Stimulated activated memory B cell treated with anti-CD40 and anti-IgM and Interleukin-4, amounts not matched to agents 10 μg/mL and 1 μg/mL and 100 μg/mL, for 72 hours (primary cell): ENCODE data around the gene MED4.
"Not testable (repeated sequence)": the region's sequence is repeated elsewhere in the genome, so short reads cannot be mapped to it uniquely, and the experiment has no call there.

Experiments used
- ATAC-seq: fragments of 150-1000 bp; cut with Tn5 transposase; 2 replicates; pipeline ENCODE4 v1.10.0; 2021
- H3K27ac Mint-ChIP-seq: one replicate; pipeline ENCODE4 v1.8.0; 2022; ENCODE audit warnings: mild to moderate bottlenecking, mixed read lengths
- H3K27me3 Mint-ChIP-seq: one replicate; pipeline ENCODE4 v1.8.0; 2022; ENCODE audit warnings: mixed read lengths
- H3K36me3 Mint-ChIP-seq: one replicate; pipeline ENCODE4 v1.8.0; 2022; ENCODE audit warnings: mixed read lengths
- H3K4me1 Mint-ChIP-seq: one replicate; pipeline ENCODE4 v1.8.0; 2022; ENCODE audit warnings: mixed read lengths
- H3K4me3 Mint-ChIP-seq: one replicate; pipeline ENCODE4 v1.8.0; 2022; ENCODE audit warnings: mild to moderate bottlenecking, moderate library complexity, mixed read lengths
- H3K9me3 Mint-ChIP-seq: one replicate; pipeline ENCODE4 v1.8.0; 2022; ENCODE audit warnings: mixed read lengths

The MED4 gene

GRCh38 chr13:48068036-48068435 lies 26.9 kb downstream of the MED4 start:
- Mint-ChIP-seq H3K9me3 (peaks cover 3% of the 10 kb centered on the region), H3K4me1 (peaks cover 6% of the 10 kb centered on the region), H3K4me3 (no peak overlapping the region), H3K27ac (no peak overlapping the region), H3K27me3 (no peaks in the 10 kb centered on the region), H3K36me3 (peaks cover 77% of the 10 kb centered on the region)
- no peak for ATAC-seq

- H3K9me3 Mint-ChIP-seq: peaks cover 3% of the 10 kb centered on the region
- ATAC-seq: no peak
- peaks cover 71% of the 10 kb centered on the region for H3K36me3 Mint-ChIP-seq
- peaks cover 6% of the 10 kb centered on the region for H3K4me1 Mint-ChIP-seq
- no peaks in the 10 kb centered on the region for H3K27me3 Mint-ChIP-seq
- H3K4me3 Mint-ChIP-seq: no peak overlapping the region
- no peak overlapping the region for H3K27ac Mint-ChIP-seq
These were observed 28.5 kb downstream of the MED4 start for GRCh38 chr13:48066310-48066989.

- not testable (repeated sequence) for H3K4me3 Mint-ChIP-seq, H3K27me3 Mint-ChIP-seq, ATAC-seq, H3K27ac Mint-ChIP-seq, H3K4me1 Mint-ChIP-seq, H3K9me3 Mint-ChIP-seq
- H3K36me3 Mint-ChIP-seq: peaks cover 67% of the 10 kb centered on the region
These were observed 35.0 kb downstream of the MED4 start for GRCh38 chr13:48059951-48060350.

- not testable (repeated sequence) for H3K27me3 Mint-ChIP-seq, H3K9me3 Mint-ChIP-seq, H3K4me1 Mint-ChIP-seq, ATAC-seq, H3K4me3 Mint-ChIP-seq, H3K27ac Mint-ChIP-seq
- H3K36me3 Mint-ChIP-seq: peaks cover 62% of the 10 kb centered on the region
These were observed 36.4 kb downstream of the MED4 start for GRCh38 chr13:48058536-48058935.

- no peak overlapping the region for H3K4me3 Mint-ChIP-seq
These were observed 39.2 kb downstream of the MED4 start for GRCh38 chr13:48055712-48056111.

GRCh38 chr13:48054601-48055000 lies 40.3 kb downstream of the MED4 start:
- no peak overlapping the region for H3K4me3 Mint-ChIP-seq
- H3K27me3 Mint-ChIP-seq: no peaks in the 10 kb centered on the region
- ATAC-seq: no peak
- no peaks in the 10 kb centered on the region for H3K9me3 Mint-ChIP-seq
- no peaks in the 10 kb centered on the region for H3K4me1 Mint-ChIP-seq
- H3K36me3 Mint-ChIP-seq: peaks cover 60% of the 10 kb centered on the region
- no peak overlapping the region for H3K27ac Mint-ChIP-seq

More at GRCh38 chr13:48055712-48056111, 39.2 kb downstream of the MED4 start:
- peaks cover 66% of the 10 kb centered on the region for H3K36me3 Mint-ChIP-seq
- H3K9me3 Mint-ChIP-seq: no peaks in the 10 kb centered on the region
- no peak for ATAC-seq
- H3K27me3 Mint-ChIP-seq: no peaks in the 10 kb centered on the region
- H3K4me1 Mint-ChIP-seq: no peaks in the 10 kb centered on the region
- no peak overlapping the region for H3K27ac Mint-ChIP-seq

GRCh38 chr13:48050550-48050949 lies 44.4 kb downstream of the MED4 start:
- Mint-ChIP-seq H3K4me1 (no peaks in the 10 kb centered on the region), H3K9me3 (no peaks in the 10 kb centered on the region), H3K36me3 (peaks cover 45% of the 10 kb centered on the region), H3K4me3 (no peak overlapping the region), H3K27me3 (no peaks in the 10 kb centered on the region), H3K27ac (no peak overlapping the region)
- ATAC-seq: no peak

GRCh38 chr13:48043789-48044503 lies 51.0 kb downstream of the MED4 start:
- H3K9me3 Mint-ChIP-seq: no peaks in the 10 kb centered on the region
- H3K4me1 Mint-ChIP-seq: peaks cover 5% of the 10 kb centered on the region
- ATAC-seq: no peak
- no peaks in the 10 kb centered on the region for H3K27me3 Mint-ChIP-seq
- H3K27ac Mint-ChIP-seq: peak overlapping the region; percentile 42
- H3K36me3 Mint-ChIP-seq: peaks cover 29% of the 10 kb centered on the region
- no peak overlapping the region for H3K4me3 Mint-ChIP-seq

- peaks cover 26% of the 10 kb centered on the region for H3K36me3 Mint-ChIP-seq
- H3K4me3 Mint-ChIP-seq: no peak overlapping the region
- peak overlapping the region; percentile 42 for H3K27ac Mint-ChIP-seq
These were observed 52.0 kb downstream of the MED4 start for GRCh38 chr13:48042894-48043293.

GRCh38 chr13:48040896-48041295 lies 54.0 kb downstream of the MED4 start:
- peaks cover 24% of the 10 kb centered on the region for H3K4me1 Mint-ChIP-seq
- ATAC-seq: no peak
- H3K27ac Mint-ChIP-seq: peak overlapping the region; percentile 28

More at GRCh38 chr13:48042894-48043293, 52.0 kb downstream of the MED4 start:
- Mint-ChIP-seq H3K27me3 (no peaks in the 10 kb centered on the region), H3K9me3 (no peaks in the 10 kb centered on the region), H3K4me1 (peaks cover 16% of the 10 kb centered on the region)
- no peak for ATAC-seq

GRCh38 chr13:48040049-48040448 lies 54.9 kb downstream of the MED4 start:
- Mint-ChIP-seq H3K27me3 (no peaks in the 10 kb centered on the region), H3K4me3 (no peak overlapping the region), H3K9me3 (no peaks in the 10 kb centered on the region), H3K36me3 (peaks cover 14% of the 10 kb centered on the region), H3K27ac (no peak overlapping the region), H3K4me1 (peaks cover 24% of the 10 kb centered on the region)
- no peak for ATAC-seq

More at GRCh38 chr13:48040896-48041295, 54.0 kb downstream of the MED4 start:
- Mint-ChIP-seq H3K4me3 (no peak overlapping the region), H3K36me3 (peaks cover 15% of the 10 kb centered on the region), H3K9me3 (no peaks in the 10 kb centered on the region), H3K27me3 (no peaks in the 10 kb centered on the region)

- Mint-ChIP-seq H3K36me3 (peaks cover 19% of the 10 kb centered on the region), H3K4me1 (peaks cover 24% of the 10 kb centered on the region), H3K27ac (peak overlapping the region; percentile 98), H3K4me3 (peak overlapping the region; percentile 88), H3K27me3 (no peaks in the 10 kb centered on the region), H3K9me3 (no peaks in the 10 kb centered on the region)
- no peak for ATAC-seq
These were observed 56.1 kb downstream of the MED4 start for GRCh38 chr13:48038761-48039160.

- peaks cover 19% of the 10 kb centered on the region for H3K36me3 Mint-ChIP-seq
- H3K4me3 Mint-ChIP-seq: peak within 1 kb of the TSS; percentile 88
- ATAC-seq: peak; percentile 97
- H3K4me1 Mint-ChIP-seq: peaks cover 24% of the 10 kb centered on the region
- H3K9me3 Mint-ChIP-seq: no peaks in the 10 kb centered on the region
- H3K27ac Mint-ChIP-seq: peak within 1 kb of the TSS; percentile 98
- no peaks in the 10 kb centered on the region for H3K27me3 Mint-ChIP-seq
These were observed 57.3 kb downstream of the MED4 start, which contains the start of gene NUDT15 for GRCh38 chr13:48037346-48038173. TSS of gene NUDT15 (plus strand) at chr13:48037726. CDS start at chr13:48037747, 21 bp downstream.

- H3K4me3 Mint-ChIP-seq: no peak overlapping the region
- H3K36me3 Mint-ChIP-seq: peaks cover 27% of the 10 kb centered on the region
- no peak overlapping the region for H3K27ac Mint-ChIP-seq
- ATAC-seq: no peak
- peaks cover 3% of the 10 kb centered on the region for H3K9me3 Mint-ChIP-seq
- no peaks in the 10 kb centered on the region for H3K4me1 Mint-ChIP-seq
- H3K27me3 Mint-ChIP-seq: no peaks in the 10 kb centered on the region
These were observed 65.0 kb downstream of the MED4 start for GRCh38 chr13:48029859-48030258.

- H3K9me3 Mint-ChIP-seq: peaks cover 3% of the 10 kb centered on the region
- no peak overlapping the region for H3K4me3 Mint-ChIP-seq
- no peak overlapping the region for H3K27ac Mint-ChIP-seq
- H3K27me3 Mint-ChIP-seq: no peaks in the 10 kb centered on the region
- no peaks in the 10 kb centered on the region for H3K4me1 Mint-ChIP-seq
- H3K36me3 Mint-ChIP-seq: peaks cover 22% of the 10 kb centered on the region
- ATAC-seq: no peak
These were observed 66.8 kb downstream of the MED4 start for GRCh38 chr13:48028066-48028465.
